GM21717 (cell line): ENCODE measurements around the gene ATP8B4.

Experiments
- ATAC-seq: cut with Tn5 transposase; IDR thresholded peaks from one replicate; pipeline ENCODE4 v1.9.1; 2021; ENCODE audit warnings: mild to moderate bottlenecking, moderate library complexity; ENCODE audit not compliant: unreplicated experiment

ATP8B4 gene

DNA sequence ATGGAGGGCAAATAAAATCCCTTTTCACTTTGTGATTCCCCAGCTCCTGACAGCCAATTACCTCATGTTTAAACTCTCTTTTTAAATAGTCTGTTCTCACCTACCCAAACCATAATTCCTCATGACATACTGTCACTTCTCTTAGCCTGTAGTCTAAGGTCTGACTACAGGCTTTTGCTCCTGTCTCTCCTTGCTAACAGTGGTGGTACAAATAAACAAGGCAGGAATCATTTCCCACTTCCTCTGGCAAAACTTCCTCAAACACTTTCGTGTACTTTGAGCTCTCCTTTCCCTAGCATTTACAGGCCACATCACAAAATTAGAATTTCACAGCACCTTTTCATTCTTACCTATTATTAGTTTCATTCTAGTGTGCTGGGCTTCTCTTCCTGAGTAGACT, 51.8 kb downstream of the ATP8B4 start:
- no peak for ATAC-seq

DNA sequence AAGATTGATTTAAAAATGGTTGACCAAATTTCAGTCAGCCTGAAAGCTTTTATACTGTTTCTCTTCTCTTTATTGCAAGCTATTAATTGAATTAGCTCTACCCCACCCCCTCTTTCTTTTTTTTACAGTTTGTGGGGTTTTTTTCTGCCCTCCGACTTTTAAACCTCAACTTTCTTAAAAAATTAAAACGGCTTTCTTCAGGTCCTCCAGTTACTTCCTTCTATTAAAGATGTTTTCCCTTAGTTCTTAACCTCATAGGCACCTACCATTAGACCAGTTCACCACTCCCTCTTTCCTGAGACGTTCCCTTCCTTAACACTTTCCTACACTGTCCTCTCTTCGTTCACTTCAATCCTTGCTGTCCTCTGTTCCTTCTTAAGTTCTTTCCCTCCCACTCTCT, 52.4 kb downstream of the ATP8B4 start:
- no peak for ATAC-seq

DNA sequence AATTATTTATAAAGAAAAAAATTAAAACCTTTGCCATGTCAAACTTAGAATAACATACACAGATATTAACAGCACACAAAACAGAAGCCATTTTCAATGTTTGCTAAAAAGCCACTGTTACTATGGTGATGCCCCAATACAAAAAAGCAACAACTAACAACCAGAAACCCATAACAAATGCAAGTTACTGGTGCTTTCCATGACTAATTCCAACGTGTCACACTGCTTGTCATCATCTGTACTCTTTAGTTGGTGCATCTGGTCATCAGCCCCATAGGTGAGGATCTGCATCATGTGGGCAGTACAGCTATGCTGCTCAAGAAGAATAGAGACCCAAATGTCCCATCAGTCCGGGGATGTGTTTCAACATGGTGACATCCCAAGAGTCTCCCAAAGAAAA, 52.8 kb downstream of the ATP8B4 start:
- no peak for ATAC-seq

DNA sequence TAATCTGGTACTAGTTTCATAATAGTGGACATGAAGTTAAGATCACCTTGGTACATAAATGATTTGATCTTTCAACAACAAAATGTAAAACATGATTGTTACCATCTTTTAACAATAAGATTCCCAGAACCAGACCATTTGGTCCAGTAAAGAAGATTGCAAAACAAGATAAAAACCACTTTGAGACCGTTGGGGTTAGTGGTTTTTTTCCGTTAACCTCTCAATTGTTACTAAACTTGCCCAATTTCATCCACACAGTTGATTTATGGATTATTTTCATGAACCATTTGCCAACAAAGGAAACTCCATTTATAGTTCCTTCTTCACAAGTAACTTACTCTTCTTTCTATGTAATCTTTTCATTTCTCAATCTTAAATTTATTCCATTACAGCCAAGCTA, 53.8 kb downstream of the ATP8B4 start:
- ATAC-seq, result no peak

DNA sequence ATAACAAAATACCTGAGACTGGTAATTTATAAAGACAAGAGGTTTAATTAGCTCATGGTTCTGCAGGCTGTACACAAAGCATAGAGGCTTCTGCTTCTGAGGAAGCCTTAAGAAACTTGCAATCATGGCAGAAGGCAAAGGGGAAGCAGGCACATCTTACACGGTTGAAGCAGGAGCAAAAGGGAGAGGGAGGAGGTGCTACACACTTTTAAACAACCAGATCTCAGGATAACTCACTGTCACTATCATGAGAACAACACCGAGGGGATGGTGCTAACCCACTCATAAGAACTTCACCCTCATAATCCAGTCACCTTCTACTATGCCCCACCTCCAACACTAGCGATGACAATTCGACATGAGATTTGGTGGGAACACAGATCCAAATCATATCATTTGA, 54.4 kb downstream of the ATP8B4 start:
- no peak for ATAC-seq

DNA sequence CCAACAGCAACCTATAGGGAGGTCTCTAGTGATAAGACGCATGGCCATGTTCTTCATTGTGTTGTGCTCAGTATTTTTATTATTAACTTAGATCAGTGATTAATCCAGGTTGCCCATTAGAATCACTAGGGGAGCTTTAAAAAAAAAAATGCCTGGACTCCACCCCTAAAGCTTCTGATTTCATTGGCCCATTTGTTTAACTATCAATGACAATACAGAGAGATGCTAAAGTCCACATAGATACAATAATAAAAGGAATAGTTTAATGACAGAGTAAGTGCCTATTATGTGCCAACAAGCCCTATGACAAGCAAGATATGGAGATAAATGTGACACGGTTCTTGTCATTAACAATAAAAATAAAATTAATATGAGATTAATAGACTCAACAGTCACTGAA, 55.8 kb downstream of the ATP8B4 start:
- no peak for ATAC-seq

DNA sequence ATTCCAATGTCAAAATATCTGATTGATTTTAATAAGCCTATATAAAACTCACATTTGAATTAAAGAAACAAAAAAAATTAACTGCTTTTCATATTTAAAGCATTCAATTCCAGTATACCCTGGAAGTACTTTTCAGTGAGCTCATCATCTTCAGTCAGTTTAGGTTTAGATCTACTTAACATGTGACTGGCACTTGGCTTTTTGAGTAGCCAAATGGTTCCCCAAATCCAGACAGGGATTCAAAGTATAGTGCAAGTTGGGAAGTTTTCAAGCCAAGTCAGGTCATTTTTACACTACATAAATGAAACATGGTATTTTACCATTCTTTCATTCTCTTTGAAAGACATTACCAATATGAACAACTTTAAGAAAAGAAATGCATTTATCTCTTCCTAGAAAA, 57.5 kb downstream of the ATP8B4 start:
- no peak for ATAC-seq

DNA sequence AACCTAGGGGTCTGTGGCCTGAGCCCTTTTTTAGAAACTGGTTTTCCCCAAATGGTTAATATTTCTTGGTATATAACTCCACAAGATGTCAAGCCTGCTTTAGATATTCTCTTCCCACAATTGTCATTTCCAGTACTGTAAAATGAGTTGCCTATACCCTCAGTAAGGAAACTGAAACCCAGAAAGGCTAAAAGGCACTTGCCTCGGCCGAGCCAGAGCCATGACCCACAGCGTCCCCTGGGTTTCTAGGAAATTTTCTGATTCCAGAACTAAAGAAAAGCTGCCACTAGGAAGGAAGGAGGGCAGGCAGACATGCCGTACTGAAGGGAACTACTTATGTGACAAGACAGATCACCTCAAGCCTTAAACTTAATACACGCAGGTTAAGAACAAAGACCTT, 59.1 kb downstream of the ATP8B4 start:
- ATAC-seq, result no peak

DNA sequence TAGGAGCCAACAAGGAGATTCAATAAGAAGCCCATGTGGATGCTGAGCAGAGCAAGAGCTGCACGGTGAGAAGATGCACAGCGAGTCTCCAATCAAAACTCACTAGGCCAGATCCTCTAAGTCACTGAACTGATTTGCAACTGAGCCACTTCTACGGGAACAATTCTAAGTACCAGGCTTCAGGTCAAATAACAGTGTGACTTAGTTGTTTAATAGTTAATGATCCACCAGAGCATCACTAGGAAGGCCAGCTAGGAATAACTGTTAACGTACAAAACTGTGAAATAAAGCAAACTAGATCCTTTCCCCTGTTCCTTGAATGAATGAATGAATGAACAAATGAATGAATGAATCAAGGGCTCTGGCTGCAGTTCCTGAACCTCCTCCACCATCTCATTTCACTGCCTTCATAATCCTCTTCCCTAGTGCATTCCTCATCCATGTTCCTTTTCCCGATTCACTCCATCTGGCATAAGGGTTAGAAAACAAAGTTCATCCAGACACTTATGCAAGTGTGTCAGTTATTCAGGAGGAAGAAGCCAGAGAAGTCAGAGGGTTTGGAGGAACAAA, 59.7 kb downstream of the ATP8B4 start:
- no peak for ATAC-seq

DNA sequence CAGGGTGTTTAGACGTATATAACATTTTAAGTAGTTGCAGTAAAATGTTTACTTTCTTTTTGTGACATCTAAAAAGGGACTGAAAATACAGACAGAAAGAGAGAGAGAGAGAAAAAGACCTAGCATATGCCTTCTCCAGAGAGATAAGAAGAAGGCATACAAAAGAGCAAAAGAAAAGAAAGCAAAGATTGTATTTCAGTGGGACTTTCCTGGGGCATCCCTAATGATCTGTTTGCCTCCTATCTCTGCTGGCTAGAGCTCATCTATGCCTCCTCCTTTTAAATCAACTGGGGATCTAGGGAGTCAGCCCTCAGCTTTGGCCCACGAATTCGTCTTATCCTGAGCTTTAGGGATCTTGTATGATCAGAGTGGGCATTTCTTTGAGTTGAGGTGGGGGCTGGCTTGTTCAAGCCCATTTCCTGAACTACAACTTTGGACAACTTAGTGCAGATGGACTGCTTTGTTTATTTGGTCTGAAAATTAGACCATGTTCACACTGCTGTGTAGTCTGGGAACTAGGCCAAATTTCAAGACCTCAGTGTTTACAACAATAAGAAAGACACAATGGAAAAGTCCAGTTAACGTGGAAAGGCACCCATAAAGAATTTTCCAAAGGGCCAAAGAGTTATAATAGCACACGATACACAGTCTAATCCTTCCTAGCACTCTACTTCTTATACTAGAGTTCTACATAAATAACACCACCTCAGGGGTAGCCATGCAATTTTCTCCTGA, 61.0 kb downstream of the ATP8B4 start:
- ATAC-seq, result no peak

DNA sequence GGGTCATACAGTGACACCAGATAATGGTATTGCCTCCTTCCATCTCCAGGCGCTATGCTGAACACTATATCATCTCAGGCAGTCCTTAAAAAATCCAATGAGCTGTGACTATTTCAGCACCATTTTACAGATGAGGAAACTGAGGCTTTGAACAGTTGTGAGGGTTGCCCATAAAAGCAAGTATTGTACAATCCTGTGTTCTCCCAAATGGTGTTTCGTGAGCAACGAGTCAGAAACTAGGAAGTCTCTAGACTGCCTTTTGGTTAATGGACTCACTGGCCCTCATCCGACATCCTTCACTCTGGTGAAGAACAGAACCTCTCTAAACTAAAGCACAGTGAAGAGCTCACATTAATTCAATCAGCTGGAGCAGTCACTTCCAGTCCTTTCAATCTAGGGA, 61.8 kb downstream of the ATP8B4 start:
- no peak for ATAC-seq

DNA sequence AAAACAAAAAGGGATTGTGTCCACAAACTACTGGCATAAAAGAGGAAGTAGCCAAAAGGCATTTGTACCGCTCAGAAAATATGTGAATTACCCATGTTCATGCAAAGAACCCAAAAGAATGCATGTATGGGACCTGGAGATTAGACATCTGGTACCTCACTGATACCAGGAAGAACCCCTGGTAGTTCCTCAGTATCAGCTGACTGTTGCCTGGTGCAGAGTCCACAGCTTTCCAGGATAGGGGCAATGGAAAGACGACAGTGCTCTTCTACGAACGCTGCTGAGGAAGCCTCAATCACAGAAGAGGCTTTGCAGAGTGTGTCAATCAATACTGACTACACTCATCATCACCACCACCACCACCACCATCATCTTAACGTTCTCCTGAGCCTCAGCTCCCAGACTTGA, 63.3 kb downstream of the ATP8B4 start:
- no peak for ATAC-seq

DNA sequence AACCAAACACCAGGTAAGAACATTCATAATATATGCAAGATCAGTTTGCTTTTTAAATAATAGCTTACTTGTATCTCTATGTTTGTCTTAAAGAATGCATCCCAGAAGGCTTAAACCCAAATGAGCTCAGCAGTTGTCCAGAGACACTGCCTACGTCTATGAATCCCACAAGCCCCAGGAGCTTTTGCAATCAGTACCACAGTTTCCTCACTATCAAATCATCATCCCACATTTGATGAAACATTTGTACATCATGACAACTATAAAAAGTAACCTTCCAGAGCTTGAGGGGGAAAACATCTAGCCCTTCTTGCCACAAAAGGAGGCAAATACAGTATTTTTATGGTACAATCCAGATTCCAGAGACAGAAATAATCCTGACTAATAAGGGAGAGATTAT, 63.7 kb downstream of the ATP8B4 start:
- no peak for ATAC-seq

DNA sequence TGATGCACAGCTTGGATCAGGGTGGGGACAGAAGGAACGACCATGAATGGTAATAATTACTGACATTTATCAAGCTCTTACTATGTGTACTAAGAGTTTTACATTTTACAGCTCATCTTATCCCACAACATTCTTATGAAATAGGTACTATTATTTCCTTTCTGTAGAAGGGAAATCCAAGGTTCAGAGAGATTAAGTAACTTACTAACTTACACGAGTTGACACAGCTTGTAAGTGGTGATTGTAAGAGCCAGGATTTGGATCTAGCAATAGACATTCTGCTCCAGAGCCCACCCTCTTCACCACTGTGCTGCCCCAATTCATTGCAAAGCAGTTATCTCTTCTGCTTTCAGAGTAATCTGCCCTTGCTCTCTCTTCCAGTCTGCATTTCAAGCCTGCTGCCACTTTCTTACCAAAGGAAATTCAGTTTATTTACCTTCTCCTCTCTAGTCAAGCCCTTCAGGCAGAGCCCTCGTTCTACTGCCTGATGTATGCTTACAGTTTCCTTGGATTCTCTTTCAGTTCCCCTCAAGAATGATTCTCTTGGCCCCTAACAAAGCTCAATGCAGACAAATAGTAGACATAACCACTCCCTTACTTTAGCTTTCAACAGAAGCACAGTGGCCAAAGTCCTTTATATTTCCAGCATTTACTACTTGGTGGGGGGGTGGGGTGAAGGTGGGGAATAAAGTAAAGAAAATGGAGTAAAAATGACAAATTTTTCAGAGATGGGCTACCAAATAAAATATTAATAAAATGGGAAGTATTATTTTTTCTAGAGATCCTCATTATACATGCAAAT, 65.8 kb downstream of the ATP8B4 start:
- no peak for ATAC-seq

DNA sequence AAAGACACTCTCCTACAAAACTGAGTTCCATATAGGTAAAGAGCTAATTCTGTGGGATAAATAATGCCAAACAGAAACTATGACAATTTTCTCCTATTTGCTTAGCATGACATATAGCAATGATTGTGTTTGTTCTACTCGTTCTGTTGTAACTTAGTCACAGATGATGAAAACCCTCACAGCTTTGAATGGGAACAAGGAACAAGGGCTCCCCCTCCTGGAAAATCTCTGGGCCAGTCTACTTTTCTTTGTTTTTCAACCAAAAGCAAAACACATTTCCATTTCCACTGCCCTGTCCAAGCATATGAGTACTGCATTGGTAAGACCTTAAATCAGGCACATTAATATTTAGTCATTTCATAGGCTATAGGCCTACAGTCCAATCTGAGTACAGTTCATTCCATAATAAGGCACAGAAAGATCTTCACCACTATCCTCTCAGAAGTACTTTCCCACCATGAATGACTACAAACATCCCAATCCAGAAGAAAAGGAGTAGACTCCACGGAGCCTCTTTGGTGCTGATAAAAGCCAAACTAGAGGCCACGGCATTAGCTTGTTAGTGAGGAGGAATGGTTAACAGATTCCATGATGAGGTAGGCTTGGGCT, 67.1 kb downstream of the ATP8B4 start:
- ATAC-seq, result no peak

DNA sequence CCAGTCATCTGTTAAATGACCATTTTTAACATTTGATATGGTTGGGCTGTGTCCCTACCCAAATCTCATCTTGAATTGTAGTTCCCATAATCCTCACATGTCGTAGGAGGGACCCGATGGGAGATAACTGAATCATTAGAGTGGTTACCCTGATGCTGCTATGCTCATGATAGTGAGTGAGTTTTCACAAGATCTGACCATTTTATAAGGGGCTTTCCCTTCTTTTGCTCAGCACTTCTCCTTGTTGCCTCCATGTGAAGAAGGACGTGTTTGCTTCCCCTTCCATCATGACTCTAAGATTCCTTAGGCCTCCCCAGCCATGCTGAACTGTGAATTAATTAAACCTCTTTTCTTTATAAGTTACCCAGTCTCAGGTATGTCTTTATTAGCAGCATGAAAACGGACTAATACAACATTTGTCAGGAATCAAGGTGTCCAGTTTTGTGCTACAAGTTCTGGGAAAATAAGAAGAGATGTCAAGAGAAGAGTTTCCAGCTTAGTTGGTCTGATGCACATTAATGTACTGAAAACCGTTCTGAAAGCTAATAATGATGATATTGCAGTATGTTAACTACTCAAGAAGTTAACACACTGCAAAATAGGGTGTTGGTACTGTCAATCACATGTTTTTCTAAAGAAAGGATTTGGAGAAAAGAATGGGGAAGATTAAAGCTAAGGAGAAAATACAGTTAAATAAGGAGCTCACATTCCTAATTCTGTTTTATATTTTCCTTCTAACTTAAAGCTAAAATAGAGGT, 67.9 kb downstream of the ATP8B4 start:
- ATAC-seq, result no peak

DNA sequence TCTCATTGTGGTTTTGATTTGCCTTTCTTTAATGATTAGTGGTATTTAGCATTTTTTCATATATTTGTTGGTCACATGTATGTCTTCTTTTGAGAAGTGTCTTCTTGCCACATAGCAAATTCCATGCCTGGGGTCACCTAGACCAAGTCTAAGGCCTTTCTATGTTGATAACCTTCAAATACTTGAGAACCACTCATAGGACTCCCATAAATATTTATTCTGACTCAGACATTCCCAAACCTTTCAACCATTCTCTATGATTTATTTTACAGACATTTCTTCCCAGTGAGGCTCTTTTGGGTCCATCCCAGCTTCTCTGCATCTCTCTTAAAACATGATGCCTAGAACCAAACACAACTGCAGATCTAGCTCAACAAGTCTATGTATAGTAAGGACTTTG, 69.2 kb downstream of the ATP8B4 start:
- ATAC-seq, result no peak

DNA sequence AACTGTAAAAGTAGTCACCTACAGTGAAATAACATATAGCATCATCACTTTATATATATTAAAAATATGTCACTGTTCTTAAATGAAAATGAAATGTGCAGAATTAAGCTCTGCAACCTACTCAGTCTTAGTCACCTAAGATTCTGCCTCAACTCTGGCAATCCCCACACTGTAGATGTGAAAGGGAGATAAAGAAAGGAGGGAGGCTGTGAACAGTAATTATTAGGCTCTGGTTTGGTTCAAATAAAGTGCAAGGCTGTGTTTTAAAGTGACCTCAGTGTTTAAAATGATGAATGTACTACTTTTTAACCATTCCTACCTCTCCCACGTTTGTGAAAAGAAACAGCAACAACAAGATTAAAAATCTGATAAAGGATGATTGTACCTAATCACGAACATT, 72.2 kb downstream of the ATP8B4 start:
- no peak for ATAC-seq

DNA sequence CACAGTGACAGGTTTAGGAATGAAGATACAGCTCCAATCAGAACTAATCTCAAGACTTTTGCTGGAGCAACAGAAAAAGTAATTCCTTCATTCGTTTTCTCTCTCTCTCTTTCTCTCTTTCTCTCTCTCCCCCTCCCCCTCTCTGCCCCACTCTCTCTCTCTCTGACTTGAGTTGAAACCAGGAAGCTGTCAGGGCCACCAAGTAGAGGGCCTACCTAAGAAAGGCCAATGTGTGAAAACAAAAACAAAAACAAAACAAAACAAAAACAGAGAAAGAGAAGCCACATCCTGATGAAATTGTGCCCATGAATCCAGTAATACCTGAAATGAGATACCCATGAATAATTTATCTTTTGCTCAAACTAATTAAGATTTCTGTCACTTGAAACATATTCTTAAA, 72.9 kb downstream of the ATP8B4 start:
- peak; percentile 78 for ATAC-seq

DNA sequence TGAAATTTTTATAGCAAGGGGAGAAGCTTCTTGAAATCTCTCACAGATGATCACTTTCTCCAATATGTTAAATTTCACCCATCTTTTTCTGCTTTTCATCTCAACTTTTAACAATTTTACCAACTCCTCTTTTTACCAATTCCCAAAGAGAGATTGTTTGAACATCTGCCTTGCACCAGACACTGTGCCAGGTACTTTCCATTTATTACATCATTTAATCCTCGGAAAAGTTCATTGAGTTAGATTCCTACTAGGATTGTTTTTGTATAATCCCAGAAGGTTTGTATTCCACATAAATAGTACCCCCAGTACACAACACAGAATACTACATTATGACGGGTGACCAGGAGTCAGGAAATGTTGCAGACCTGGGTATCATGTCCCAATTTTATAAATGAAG, 74.1 kb downstream of the ATP8B4 start:
- no peak for ATAC-seq

DNA sequence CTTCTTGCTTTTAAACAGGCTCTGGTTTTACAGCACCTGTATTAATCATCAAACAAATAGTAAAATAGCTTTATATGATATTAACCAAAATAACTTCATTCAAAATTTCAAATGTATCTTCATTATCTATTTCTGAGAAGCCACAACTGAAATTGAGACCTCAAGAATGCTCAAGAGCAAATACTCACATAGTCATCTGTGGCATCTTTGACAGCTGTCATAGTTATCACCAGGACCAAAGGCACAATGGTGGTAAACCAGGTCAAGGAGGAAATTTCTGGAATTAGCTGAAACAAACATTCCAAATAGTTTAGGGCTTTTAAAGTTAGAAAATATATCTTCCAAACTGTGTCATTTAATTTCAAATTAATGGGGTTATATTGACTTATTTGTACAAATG, 74.6 kb downstream of the ATP8B4 start:
- no peak for ATAC-seq
